H9 (cell line): ENCODE results near the gene YEATS4. TPM values are rescaled to one million over a fixed set of nuclear protein-coding genes. Genes with fewer than 3 reads are reported as not detected.

Source experiments
- DNase-seq: peaks from one replicate; pipeline ENCODE4 v3.0.0-alpha.2; 2017
- H2AFZ ChIP-seq: one replicate; pipeline ENCODE4 v1.6.1; 2013; ENCODE audit warnings: mild to moderate bottlenecking, low read length, control low read depth, moderate library complexity
- H2AK5ac ChIP-seq: 2 replicates; pipeline ENCODE4 v1.6.1; 2013; ENCODE audit warnings: low read length, control low read depth, mixed read lengths; ENCODE audit not compliant: insufficient read length
- H2BK120ac ChIP-seq: one replicate; pipeline ENCODE4 v1.6.1; 2013; ENCODE audit warnings: low read depth, mild to moderate bottlenecking, low read length, control low read depth, inconsistent platforms; ENCODE audit not compliant: poor library complexity, severe bottlenecking
- H2BK12ac ChIP-seq: 2 replicates; pipeline ENCODE4 v1.6.1; 2013; ENCODE audit warnings: low read length, control low read depth, mixed read lengths, low read depth; ENCODE audit not compliant: insufficient read length
- H2BK15ac ChIP-seq: 2 replicates; pipeline ENCODE4 v1.6.1; 2013; ENCODE audit warnings: low read depth, low read length, control low read depth
- H2BK20ac ChIP-seq: one replicate; pipeline ENCODE4 v1.6.1; 2013; ENCODE audit warnings: low read depth, mild to moderate bottlenecking, low read length, control low read depth, inconsistent platforms; ENCODE audit not compliant: poor library complexity, severe bottlenecking
- H2BK5ac ChIP-seq: 2 replicates; pipeline ENCODE4 v1.6.1; 2013; ENCODE audit warnings: low read length, control low read depth, mixed read lengths; ENCODE audit not compliant: insufficient read length
- H3K14ac ChIP-seq: 2 replicates; pipeline ENCODE4 v1.6.1; 2013; ENCODE audit warnings: low read length, control low read depth; ENCODE audit not compliant: insufficient read depth
- H3K18ac ChIP-seq: 2 replicates; pipeline ENCODE4 v1.6.1; 2013; ENCODE audit warnings: low read depth, mild to moderate bottlenecking, mixed read lengths, low read length, control low read depth; ENCODE audit not compliant: insufficient read length
- H3K23ac ChIP-seq: 2 replicates; pipeline ENCODE4 v1.6.1; 2013; ENCODE audit warnings: low read length, control low read depth, mixed read lengths, low read depth; ENCODE audit not compliant: insufficient read length
- H3K23me2 ChIP-seq: 2 replicates; pipeline ENCODE4 v1.6.1; 2013; ENCODE audit warnings: low read depth, mild to moderate bottlenecking, mixed read lengths, low read length, control low read depth; ENCODE audit not compliant: insufficient read length, poor library complexity, severe bottlenecking
- H3K27ac ChIP-seq: 2 replicates; pipeline ENCODE4 v1.5.1; 2013; ENCODE audit warnings: low read length, control low read depth, mixed read lengths, low read depth; ENCODE audit not compliant: insufficient read length
- H3K27me3 ChIP-seq: 2 replicates; pipeline ENCODE4 v1.6.1; 2013; ENCODE audit warnings: low read length, control low read depth, inconsistent platforms; ENCODE audit not compliant: insufficient read depth
- H3K4ac ChIP-seq: 2 replicates; pipeline ENCODE4 v1.6.1; 2013; ENCODE audit warnings: low read depth, mild to moderate bottlenecking, control low read depth, inconsistent platforms, low read length, moderate library complexity
- H3K4me1 ChIP-seq: 2 replicates; pipeline ENCODE4 v1.6.1; 2013; ENCODE audit warnings: low read length, control low read depth, inconsistent platforms; ENCODE audit not compliant: insufficient read depth
- H3K4me2 ChIP-seq: 2 replicates; pipeline ENCODE4 v1.6.1; 2013; ENCODE audit warnings: low read length, control low read depth, mixed read lengths; ENCODE audit not compliant: insufficient read length, insufficient read depth
- H3K56ac ChIP-seq: 2 replicates; pipeline ENCODE4 v1.6.1; 2013; ENCODE audit warnings: low read depth, mild to moderate bottlenecking, mixed read lengths, low read length, control low read depth; ENCODE audit not compliant: insufficient read length
- H3K79me1 ChIP-seq: 2 replicates; pipeline ENCODE4 v1.6.1; 2013; ENCODE audit warnings: low read depth, mild to moderate bottlenecking, moderate library complexity, low read length, control low read depth, inconsistent platforms; ENCODE audit not compliant: insufficient read depth, poor library complexity, severe bottlenecking
- H3K79me2 ChIP-seq: 2 replicates; pipeline ENCODE4 v1.6.1; 2013; ENCODE audit warnings: low read length, control low read depth, inconsistent platforms; ENCODE audit not compliant: insufficient read depth
- H3K9ac ChIP-seq: 2 replicates; pipeline ENCODE4 v1.6.1; 2013; ENCODE audit warnings: low read length, control low read depth, mixed read lengths; ENCODE audit not compliant: insufficient read length; ENCODE audit errors: extremely low read depth
- H3K9me3 ChIP-seq: one replicate; pipeline ENCODE4 v1.6.1; 2013; ENCODE audit warnings: low read depth, low read length, inconsistent platforms; ENCODE audit not compliant: control insufficient read depth
- H3T11ph ChIP-seq: one replicate; pipeline ENCODE4 v1.6.1; 2013; ENCODE audit warnings: mild to moderate bottlenecking, low read length, control low read depth, inconsistent platforms
- H4K20me1 ChIP-seq: one replicate; pipeline ENCODE4 v1.6.1; 2013; ENCODE audit not compliant: control insufficient read depth, insufficient read length, insufficient read depth
- H4K5ac ChIP-seq: 2 replicates; pipeline ENCODE4 v1.6.1; 2013; ENCODE audit warnings: low read depth, mild to moderate bottlenecking, mixed read lengths, low read length, control low read depth; ENCODE audit not compliant: insufficient read length
- H4K8ac ChIP-seq: replicated peaks from 2 replicates; pipeline ENCODE4 v1.6.1; 2013; ENCODE audit warnings: low read length, control low read depth, mixed read lengths, low read depth; ENCODE audit not compliant: insufficient read length
- H4K91ac ChIP-seq: 2 replicates; pipeline ENCODE4 v1.6.1; 2013; ENCODE audit warnings: low read depth, mild to moderate bottlenecking, moderate library complexity, mixed read lengths, low read length, control low read depth; ENCODE audit not compliant: insufficient read length
- H3K27ac Mint-ChIP-seq, 3 experiments: 2 replicates in 2 of 3; 3 replicates in 1 of 3; pipeline ENCODE4 v1.8.0; 2020 to 2021; ENCODE audit warnings: mixed read lengths in 3 of 3, mild to moderate bottlenecking in 1 of 3, moderate library complexity in 1 of 3
- H3K27me3 Mint-ChIP-seq: 2 replicates; pipeline ENCODE4 v1.8.0; 2021; ENCODE audit warnings: low read depth, mild to moderate bottlenecking, moderate library complexity, mixed read lengths
- H3K36me3 Mint-ChIP-seq, 3 experiments: 2 replicates in 2 of 3; 3 replicates in 1 of 3; pipeline ENCODE4 v1.8.0; 2020 to 2021; ENCODE audit warnings: low read depth in 3 of 3, mixed read lengths in 3 of 3; ENCODE audit not compliant: insufficient read depth in 1 of 3
- H3K4me1 Mint-ChIP-seq, 2 experiments: 2 replicates each; pipeline ENCODE4 v1.8.0; 2020; ENCODE audit warnings: mixed read lengths in 2 of 2
- H3K4me3 Mint-ChIP-seq, 2 experiments: 2 replicates in 1 of 2; 3 replicates in 1 of 2; pipeline ENCODE4 v1.8.0; 2020 to 2021; ENCODE audit warnings: mild to moderate bottlenecking in 2 of 2, mixed read lengths in 2 of 2, moderate library complexity in 1 of 2
- H3K9me3 Mint-ChIP-seq, 2 experiments: 2 replicates in 1 of 2; 3 replicates in 1 of 2; pipeline ENCODE4 v1.8.0; 2020; ENCODE audit warnings: mild to moderate bottlenecking in 2 of 2, mixed read lengths in 2 of 2, moderate library complexity in 1 of 2
- CTCF ChIP-seq: fragments of 200-600 bp; sonication (generic); conservative IDR thresholded peaks from 3 replicates; pipeline ENCODE4 v1.8.0; 2021; ENCODE audit warnings: antibody characterized with exemption, mild to moderate bottlenecking
- WGBS: extraction: QIAGEN DNeasy Blood & Tissue Kit; methylation state at CpG from one replicate; pipeline ENCODE4 v1.1.7; 2013; ENCODE audit warnings: missing lambda C conversion rate, low lambda C conversion rate, mixed read lengths; ENCODE audit not compliant: insufficient read length; ENCODE audit errors: extremely low coverage; 5-methylcytosine and 5-hydroxymethylcytosine counted together
- total RNA-seq: library from RNA; stranded (reverse); gene quantifications from 2 replicates; pipeline ENCODE4 v1.2.1, GENCODE V29; 2021

The YEATS4 gene
- total RNA-seq, 1 experiment from 2014 or later, result 35.6 TPM

GRCh38 chr12:69318225-69318624 is 41.3 kb upstream of the YEATS4 start:
- no peak overlapping the region for H4K8ac ChIP-seq
- H3K4ac ChIP-seq, result no peak overlapping the region
- H2BK12ac ChIP-seq, result no peak overlapping the region
- H3K18ac ChIP-seq, result no peak overlapping the region
- H3K27me3 ChIP-seq, result no peaks in the 10 kb centered on the region
- no peak overlapping the region for H3T11ph ChIP-seq
- TF ChIP-seq CTCF, result no peak
- H3K4me1 Mint-ChIP-seq, result peaks cover 14 to 16% of the 10 kb centered on the region in 2 experiments
- H3K9me3 Mint-ChIP-seq, result peaks cover 33 to 49% of the 10 kb centered on the region in 2 experiments
- H3K27ac Mint-ChIP-seq, result no peak overlapping the region
- H3K27ac ChIP-seq, result no peak overlapping the region
- H3K9me3 ChIP-seq, result no peaks in the 10 kb centered on the region
- H4K91ac ChIP-seq, result no peak overlapping the region
- H3K27me3 Mint-ChIP-seq, result no peaks in the 10 kb centered on the region; the same call in none of the 2 replicates
- no peak overlapping the region for H2BK5ac ChIP-seq
- no peaks in the 10 kb centered on the region for H3K79me1 ChIP-seq
- no peak overlapping the region for H2BK120ac ChIP-seq
- H3K9ac ChIP-seq, result no peak overlapping the region
- H2BK20ac ChIP-seq, result no peak overlapping the region
- no peak overlapping the region for H3K56ac ChIP-seq
- peaks cover 19 to 34% (median 21%) of the 10 kb centered on the region in 3 experiments for H3K36me3 Mint-ChIP-seq
- no peak overlapping the region for H3K14ac ChIP-seq
- H2AFZ ChIP-seq, result no peak overlapping the region
- H3K4me1 ChIP-seq, result peaks cover 5% of the 10 kb centered on the region; the same call in 1 of the 2 replicates
- no peaks in the 10 kb centered on the region for H3K23me2 ChIP-seq
- no peak overlapping the region for H4K5ac ChIP-seq
- no peak for DNase-seq
- no peaks in the 10 kb centered on the region for H4K20me1 ChIP-seq
- no peak overlapping the region for H3K23ac ChIP-seq
- H2AK5ac ChIP-seq, result no peak overlapping the region
- H3K4me3 Mint-ChIP-seq, result no peak overlapping the region
- no peaks in the 10 kb centered on the region for H3K79me2 ChIP-seq
- no CpG with 5 or more reads among the region's 2 CpGs for WGBS
- no peak overlapping the region for H2BK15ac ChIP-seq
- H3K4me2 ChIP-seq, result no peak overlapping the region
